HG02588 (cell line): ENCODE measurements around the gene TPRG1L.
"Not testable (repeated sequence)": the region's sequence is repeated elsewhere in the genome, so short reads cannot be mapped to it uniquely, and the experiment has no call there.

Experiments used
- ATAC-seq: cut with Tn5 transposase; IDR thresholded peaks from one replicate; pipeline ENCODE4 v1.9.1; 2021; ENCODE audit warnings: mild to moderate bottlenecking, moderate library complexity; ENCODE audit not compliant: unreplicated experiment

Gene TPRG1L

DNA sequence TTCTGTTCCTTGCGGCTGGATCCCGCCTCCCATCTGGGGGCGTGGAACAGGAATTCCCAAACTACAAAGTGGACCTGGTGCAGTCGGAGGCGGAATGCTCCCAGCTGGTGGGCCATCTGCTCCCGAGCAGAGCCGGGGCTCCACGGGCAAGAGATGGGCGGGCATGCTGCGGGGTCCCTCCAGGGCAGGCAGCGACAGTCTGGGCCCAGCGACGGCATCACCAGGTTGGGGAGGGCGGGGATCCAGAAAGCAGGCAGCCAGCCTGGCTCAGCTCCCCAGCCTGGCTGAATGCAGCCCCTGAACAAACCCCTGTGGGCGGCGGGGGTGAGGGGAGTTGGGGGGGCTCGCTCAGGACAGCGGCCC, 17.1 kb upstream of the TPRG1L start:
- ATAC-seq: no peak

DNA sequence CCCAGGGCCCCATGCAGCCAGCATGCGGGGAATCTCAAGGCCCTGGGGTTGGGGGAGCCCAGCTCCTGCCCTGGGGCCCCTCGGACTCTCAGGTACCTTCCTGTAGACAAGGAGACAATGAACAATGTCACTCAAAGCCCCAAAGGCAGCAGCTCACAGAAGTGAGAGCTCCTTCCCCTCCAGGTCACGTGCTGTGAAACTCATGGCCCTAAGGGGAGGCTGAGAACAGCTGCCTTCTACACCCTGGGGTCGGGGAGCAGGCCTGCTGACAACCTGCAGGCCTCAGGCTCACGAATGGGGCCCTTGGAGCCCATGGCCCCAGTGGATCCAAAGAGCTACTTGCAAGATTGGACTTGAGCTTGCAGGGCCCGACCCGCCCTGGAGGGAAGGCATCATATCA, 16.7 kb upstream of the TPRG1L start:
- no peak for ATAC-seq

DNA sequence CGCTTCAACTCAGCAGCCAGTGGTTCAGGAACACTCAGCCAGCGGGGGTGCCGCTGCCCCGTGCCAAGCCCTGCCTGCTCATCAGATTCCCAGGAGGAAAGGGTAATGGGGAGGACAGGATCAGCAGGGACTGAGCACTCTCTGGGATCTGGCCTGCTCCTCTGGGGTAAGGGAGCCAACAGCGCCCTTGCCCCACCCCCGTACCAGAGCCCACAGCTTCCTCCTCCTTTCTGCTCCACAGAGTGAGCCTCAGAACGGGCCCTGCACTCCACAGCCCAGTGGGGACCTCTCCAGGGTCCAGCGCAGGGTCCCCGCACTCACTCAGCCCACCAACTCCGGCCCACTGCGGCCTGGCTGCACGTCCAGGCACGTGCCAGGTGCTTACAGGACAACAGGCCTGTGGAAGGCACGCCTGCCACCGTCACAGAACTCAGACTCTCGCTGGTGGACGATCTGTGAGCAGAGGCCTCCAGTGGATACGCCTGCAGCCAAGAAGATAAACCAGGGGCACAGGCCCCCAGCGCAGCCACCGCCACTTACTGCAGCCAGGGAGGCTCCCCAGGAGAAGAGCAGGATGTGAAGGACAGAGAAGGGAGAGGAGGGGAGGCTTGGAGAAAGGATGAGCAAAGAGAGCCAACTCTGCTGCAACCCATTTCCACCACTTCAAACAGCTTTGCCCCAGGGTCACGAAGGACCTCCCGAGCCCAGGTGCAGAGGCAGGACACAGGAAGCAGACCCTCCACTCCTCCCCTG, 15.6 kb upstream of the TPRG1L start:
- no peak for ATAC-seq

GRCh38 chr1:3609769-3610526, 14.9 kb upstream of the TPRG1L start:
- ATAC-seq: no peak

DNA sequence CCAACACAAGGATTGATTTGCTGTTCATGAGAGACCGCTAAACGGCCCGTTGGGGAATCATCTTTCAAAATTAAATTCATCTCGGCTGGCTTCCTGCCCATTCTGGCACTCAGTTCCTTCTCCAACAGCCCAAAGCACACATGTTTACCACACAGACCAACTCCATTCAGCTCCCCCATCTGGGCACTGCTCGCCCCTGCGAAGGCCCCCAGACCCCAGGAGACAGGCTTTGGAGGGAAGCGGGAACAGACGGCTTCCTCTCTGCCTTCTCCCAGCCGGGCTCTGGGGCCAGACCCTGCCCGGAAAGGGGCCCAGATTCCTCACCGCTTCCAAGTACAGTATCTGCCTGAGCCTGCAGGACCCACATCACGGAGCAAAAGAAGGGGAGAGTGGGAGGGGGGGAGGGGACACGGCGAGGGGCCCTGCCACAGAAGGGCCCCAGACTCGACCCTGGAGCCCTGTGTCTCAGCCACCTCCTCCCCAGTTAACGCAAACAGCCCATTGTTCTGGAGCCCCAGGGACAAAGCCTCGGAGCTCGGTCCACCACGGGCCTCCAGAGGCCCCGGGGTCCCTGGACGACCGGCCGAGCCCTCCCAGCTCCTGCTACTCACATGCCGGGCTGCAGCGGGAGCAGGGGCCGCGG, 14.2 kb upstream of the TPRG1L start:
- ATAC-seq: no peak

DNA sequence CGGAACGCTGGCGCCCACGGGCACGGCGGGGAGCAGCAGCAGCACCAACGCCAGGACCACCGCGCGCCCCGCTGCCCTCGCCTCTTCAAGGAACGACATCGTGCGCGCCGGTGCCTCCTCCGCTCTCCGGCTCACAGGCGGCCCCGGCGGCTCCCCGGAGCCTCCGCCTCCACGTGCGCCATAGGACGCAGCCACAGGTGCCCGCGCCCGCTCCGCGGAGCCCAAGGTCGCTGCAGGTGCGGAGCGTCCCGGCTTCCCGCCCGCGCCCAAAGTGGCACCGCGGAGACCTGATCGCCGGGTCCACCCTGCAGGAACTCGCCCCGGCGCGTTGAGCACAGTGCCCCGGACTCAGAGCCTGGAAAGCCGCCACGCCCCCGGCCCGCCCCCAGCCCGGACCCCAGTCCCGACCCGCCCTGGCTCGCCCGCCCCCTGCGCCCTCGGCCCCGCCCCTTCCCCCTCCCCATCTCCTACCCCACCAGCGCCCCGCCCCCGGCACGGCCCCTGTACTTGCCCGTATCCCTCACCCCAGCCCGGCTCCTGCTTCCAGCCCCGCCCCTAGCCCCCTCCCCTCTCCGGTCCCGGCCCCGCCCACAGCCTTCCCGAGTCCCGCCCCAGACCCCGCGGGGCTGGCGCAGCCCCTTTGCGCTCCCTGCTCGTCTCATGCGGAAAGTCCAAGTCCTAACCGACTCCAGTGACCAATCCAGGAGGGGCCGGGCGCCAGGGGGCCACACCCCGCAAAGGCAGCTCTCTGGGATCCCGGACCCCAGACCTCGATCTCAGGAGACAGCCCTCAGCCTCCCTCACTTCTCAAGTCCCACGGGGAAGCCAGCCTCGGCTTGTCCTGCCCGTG, 13.4 kb upstream of the TPRG1L start, which contains the start of gene MEGF6:
TSS of gene MEGF6 (minus strand) at position 339 of the 850 bp plus-strand sequence. CDS start at position 99, 240 bp downstream.
- no peak for ATAC-seq

- ATAC-seq: no peak
Observed at GRCh38 chr1:3612123-3612522, 12.7 kb upstream of the TPRG1L start.

GRCh38 chr1:3614755-3615742, 9.8 kb upstream of the TPRG1L start:
- ATAC-seq: no peak

GRCh38 chr1:3616861-3617260, 8.0 kb upstream of the TPRG1L start:
- ATAC-seq: no peak

DNA sequence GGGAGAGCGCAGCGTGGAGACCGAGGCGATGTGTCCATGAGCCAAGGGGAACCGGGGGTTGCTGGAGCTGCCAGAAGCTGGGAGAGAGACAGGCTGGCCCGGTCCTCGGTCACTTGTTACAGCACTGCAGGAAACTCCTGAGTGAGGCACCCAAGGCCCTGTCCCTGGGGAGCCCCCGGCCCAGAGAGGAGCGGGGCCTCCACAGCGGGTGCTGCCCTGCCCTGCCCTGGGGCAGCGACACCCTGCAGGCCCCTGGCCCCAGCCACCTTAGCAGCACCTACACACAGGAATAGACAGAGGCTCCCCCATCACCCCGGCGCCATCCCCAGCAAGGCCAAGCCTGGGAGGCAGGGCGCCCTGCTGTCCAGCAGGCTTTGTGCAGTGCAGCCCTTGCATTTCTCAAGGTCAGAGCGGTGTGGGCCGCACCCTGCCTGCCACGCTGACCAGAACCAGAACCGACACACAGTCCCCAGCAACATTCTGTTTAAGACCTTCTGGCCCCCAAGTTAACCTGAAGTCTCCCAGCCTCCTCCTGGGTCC, 6.9 kb upstream of the TPRG1L start:
- no peak for ATAC-seq

DNA sequence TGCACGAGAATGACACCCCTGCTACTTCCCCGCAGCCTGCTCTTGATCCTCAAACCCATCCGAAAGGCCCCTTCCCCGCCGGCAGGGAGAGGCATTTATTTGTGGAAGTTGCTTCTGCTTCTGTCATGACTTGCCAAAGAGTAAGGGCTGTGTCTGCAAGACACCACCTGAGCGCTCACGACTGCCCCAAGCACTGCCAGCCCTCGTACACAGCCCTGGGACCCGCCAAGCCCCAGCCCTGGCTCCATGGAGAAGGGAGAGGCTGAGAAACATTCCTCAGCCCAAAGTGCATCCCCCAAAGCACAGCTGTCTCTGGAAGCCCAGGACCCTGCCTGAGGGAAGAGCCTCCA, 6.3 kb upstream of the TPRG1L start:
- no peak for ATAC-seq

GRCh38 chr1:3618881-3619671, 5.7 kb upstream of the TPRG1L start:
- no peak for ATAC-seq

GRCh38 chr1:3620708-3621107, 4.1 kb upstream of the TPRG1L start:
- no peak for ATAC-seq

GRCh38 chr1:3621151-3621671, 3.6 kb upstream of the TPRG1L start:
- ATAC-seq: not testable (repeated sequence)

DNA sequence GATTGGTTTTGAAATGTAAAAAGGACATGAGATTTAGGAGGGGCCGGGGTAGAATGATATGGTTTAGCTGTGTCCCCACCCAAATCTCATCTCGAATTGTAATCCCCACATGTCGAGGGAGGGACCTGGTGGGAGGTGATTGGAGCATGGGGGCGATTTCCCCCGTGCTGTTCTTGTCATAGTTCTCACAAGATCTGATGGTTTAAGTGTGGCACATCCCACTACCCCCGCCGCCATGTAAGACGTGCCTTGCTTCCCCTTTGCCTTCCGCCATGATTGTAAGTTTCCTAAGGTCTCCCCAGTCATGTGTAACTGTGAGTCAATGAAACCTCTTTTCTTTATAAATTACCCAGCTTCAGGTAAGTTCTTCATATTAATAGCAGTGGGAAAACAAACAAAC, 2.7 kb upstream of the TPRG1L start:
- not testable (repeated sequence) for ATAC-seq

- ATAC-seq: no peak
Observed at GRCh38 chr1:3623441-3624199, 1.2 kb upstream of the TPRG1L start.

- peak; percentile 7 for ATAC-seq
Observed at GRCh38 chr1:3625151-3625907, 514 bp downstream of the TPRG1L start.
